NCI-H748 (cell line): ENCODE data around the gene GAPDHS.

Source experiments
- DNase-seq: peaks from one replicate; lab custom pipeline; 2025; ENCODE audit not compliant: unreplicated experiment; lab: John Stamatoyannopoulos, UW

GAPDHS gene

DNA sequence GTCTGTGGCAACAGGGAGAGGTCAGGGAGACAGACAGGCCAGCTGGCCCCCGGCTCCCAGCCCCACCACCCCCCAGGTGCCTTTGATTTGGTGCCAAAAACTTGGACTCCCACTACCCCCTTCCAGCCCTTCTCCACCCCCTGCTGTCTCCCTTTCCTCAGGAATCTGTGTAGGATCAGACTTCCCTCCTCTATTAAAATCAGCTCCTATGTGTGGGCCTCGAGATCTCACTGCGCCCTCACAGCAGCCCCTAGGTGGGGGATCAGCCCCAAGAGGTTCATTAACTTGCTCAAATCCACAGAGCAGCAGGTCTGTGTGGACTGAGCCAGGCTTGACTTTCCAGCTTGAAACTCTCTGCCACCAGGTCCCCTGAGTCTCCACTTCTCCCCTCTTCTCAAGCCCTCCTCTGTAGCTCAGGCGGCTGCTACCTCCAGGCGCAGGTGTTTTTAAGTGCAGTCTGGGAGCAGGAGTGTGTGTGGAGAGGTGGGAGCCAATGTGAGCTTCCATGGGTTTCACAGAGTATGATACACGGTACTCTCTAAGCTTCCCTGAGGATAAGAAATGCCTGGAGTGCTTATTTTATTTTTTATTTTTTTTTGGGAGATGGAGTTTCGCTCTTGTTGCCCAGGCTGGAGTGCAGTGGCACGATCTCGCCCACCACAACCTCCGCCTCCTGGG is 1.7 kb downstream of the GAPDHS start:
- DNase-seq, result no peak

DNA sequence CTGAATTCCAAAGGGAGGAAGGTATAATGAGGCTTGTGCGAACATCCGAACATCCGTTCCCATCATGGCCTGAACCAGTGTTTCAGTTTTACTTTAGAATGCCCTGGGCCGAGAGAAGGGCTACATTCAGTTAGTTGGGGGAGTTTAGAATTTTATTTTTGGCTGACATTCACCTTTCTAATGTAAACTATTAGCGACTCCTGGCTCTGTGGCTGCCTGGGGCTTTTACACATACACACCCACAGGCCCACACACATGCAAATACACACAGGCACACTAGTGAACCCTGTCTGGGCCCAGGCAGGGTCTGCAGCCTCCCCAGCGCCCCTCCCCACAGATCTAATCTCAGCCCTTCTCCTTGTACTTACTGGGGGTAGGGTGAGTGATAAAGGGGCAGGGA is 6.1 kb downstream of the GAPDHS start:
- no peak for DNase-seq

GRCh38 chr19:35539850-35540249 is 6.6 kb downstream of the GAPDHS start:
- no peak for DNase-seq

GRCh38 chr19:35540356-35540927 is 7.2 kb downstream of the GAPDHS start:
- no peak for DNase-seq

GRCh38 chr19:35542209-35542608 is 9.0 kb downstream of the GAPDHS start:
- DNase-seq, result no peak

DNA sequence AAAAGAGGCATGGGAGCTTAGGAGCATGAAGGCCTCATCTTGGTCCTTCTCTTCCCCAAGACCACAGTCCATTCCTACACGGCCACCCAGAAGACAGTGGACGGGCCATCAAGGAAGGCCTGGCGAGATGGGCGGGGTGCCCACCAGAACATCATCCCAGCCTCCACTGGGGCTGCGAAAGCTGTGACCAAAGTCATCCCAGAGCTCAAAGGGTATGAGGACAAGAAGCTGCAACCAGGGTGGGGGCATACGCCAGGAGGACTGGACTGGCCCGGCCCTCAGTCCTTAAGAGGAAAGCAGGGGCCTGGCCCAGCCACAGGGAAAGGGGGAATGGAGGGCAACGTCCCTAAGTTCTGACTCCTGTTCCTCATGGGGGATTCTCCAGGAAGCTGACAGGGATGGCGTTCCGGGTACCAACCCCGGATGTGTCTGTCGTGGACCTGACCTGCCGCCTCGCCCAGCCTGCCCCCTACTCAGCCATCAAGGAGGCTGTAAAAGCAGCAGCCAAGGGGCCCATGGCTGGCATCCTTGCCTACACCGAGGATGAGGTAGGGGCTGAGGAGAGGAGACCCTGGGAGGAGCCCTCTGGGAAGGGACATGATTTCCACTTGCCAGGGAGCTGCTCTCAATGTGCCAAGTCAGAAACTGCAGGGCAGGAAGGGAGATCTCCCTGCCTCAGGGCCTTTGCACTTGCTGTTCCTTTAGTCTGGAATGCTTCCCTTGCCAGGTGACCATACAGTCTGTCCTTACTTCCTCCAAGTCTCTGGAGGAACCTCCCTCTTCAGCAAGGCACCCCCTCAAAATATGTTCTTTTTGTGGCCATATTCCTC is 10.2 kb downstream of the GAPDHS start:
- DNase-seq, result no peak

GRCh38 chr19:35544110-35544802 is 11.0 kb downstream of the GAPDHS start:
- DNase-seq, result no peak

- DNase-seq, result peak; percentile 95
Observed at GRCh38 chr19:35545001-35545854, 12.0 kb downstream of the GAPDHS start, which contains the start of gene TMEM147. Gene TMEM147, plus strand, starts transcription at chr19:35545626. Its CDS starts 114 bp downstream, at chr19:35545740.

DNA sequence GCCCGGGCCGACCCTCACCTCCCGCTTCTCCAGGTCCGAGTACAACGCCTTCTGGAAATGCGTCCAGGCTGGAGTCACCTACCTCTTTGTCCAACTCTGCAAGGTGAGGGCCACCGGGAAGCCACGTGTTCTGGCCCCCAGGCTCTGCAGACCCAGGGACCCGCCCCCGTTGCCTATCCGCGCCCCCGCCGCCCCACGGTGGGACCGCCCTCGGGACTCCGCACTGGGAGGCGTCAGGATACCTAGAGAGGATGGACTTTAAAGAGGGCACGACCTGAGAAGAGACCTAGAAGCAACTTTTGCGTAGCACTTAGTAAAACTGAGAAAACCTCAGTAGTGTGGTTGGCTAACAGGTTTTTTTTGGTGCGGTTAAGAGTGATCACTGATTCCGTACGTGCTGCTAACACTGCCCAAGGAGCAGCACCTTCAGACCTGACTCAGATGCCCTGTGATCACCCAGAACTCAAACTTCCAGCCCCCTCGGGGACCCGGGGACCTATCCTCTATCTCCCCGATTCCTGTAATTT is 12.7 kb downstream of the GAPDHS start:
- DNase-seq, result peak; percentile 54

DNA sequence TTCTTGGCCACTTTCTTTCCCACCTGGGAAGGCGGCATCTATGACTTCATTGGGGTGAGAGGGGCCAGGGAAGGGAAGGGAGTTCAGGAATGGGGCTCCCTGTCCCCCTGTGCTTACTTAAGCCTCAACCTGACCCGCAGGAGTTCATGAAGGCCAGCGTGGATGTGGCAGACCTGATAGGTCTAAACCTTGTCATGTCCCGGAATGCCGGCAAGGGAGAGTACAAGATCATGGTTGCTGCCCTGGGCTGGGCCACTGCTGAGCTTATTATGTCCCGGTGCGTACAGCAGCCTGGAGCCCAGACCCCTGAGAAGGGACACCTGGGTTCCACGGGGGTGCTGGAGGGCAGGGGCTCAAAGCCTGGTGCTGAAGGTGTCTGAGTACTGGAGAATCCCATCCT is 13.3 kb downstream of the GAPDHS start:
- DNase-seq, result no peak

DNA sequence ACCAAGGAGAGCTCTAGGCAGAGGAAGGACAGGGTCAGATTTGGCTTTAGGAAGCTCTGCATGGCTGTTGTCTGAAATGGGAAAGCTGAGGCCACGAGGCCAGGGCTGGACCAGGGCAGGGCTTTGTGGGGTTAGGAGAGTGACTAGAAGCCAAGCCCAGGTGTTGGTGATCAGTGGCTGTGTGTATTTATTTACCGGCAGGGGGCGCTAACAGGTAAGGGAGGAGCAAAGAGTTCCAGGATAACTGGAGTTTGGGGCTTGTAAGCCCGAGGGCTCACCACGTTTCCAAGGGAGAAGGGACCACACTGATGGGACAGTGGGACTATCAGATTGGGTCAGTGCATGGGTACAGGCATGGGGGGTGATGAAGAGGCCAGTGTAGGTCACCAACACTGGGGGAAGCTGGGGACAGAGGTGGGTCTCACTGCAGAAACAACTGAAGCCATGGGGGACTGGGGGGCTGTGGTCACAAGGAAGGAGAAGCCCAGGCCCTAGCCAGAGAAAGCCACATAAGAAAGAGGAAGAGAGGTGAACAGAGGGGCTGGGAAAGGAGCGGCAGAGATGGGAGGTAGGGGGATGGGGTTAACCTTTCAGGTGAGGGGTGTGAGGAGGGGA is 16.0 kb downstream of the GAPDHS start:
- peak; percentile 80 for DNase-seq

GRCh38 chr19:35549879-35550523 is 16.7 kb downstream of the GAPDHS start:
- no peak for DNase-seq

DNA sequence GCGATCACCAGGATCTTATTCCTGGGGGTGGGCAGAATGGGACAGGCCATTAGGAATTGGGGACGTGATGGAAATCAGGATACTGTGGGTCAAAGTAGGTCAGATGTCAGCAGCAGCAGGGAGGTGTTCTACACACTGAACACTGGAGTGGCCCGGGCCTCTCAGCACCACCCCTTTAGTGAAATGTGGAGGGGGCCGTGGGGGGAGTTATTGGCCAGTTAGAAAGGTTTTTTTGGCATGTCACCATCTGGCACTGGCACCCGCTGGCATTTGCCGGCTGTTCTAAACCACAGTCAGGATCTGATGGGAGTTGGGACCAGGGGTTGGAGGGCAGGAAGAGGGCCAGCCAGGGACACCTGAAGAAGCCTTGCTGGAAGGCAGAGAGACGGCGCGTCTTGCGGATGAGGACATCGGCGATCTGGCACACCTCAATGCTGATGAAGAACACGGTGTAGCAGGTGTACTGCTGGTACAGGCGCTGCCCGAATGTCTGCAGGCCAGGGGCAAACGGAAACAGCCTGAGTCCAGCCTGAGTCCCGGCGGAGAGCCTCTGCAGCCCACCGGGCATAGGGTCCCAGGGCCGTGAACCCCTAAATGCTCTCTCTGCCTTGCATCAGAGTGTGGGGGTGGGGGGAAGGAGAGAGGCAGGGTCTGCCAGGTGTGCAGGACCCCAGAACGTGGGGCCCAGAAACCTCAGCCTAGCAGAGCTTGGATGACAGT is 18.0 kb downstream of the GAPDHS start:
- no peak for DNase-seq

GRCh38 chr19:35552534-35553384 is 19.5 kb downstream of the GAPDHS start:
- no peak for DNase-seq

DNA sequence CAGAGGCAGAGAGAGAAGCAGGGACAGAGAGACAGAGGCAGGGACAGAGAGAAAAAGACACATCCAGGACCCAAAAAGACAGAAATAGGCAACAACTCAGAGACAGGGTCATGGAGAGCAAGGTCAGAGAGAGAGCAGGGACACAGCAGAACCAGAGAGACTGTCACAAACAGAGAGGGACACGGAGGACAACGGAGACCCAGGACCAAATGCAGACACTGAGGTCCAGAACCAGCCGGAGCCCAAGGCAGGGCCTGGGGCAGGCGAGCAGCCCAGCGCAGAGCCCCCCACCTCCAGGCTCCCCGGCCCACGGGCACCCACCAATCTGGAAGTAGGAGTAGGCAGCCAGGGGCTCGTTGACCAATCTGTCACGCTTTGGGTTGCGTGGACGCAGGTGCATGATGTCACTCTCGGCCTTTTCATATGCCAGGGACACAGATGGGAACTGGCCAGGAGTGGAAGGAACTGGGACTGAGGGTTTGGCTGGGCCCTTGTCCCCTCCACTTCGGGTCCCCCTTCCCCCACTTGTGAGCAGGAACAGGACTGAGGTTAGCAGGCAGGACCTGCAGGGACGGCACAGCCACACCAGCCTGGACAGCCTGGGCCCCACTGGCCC is 20.2 kb downstream of the GAPDHS start:
- no peak for DNase-seq

DNA sequence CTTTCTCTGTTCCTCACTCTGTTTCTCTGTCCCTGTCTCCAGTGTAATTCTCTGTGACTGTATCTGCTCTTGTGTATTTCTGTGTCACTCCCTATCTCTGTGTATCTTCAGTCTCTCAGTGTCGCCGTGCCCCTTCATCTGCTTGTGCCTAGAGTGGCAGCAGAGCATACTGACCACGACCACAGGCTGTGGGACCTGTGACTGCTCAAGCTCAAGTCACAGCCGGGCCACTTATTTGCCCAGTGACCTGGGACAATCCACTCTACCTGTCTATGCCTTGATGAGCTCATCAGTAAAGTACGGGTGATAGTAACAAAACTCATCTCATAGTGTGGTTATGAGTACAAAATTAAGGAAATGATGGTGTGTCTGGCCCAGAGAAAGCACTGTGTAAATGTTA is 20.8 kb downstream of the GAPDHS start:
- DNase-seq, result no peak

- DNase-seq, result peak; percentile 78
Observed at GRCh38 chr19:35555301-35556005, 22.2 kb downstream of the GAPDHS start.
